IPS-18c (cell line): ENCODE measurements around the gene CSNK2B.

Experiments
- H3K4me3 ChIP-seq: 2 replicates; pipeline ENCODE4 v1.7.0; 2013; ENCODE audit warnings: low read depth, mild to moderate bottlenecking, low read length, moderate library complexity; ENCODE audit not compliant: insufficient read depth
- H3K9me3 ChIP-seq: one replicate; pipeline ENCODE4 v1.6.1; 2013; ENCODE audit warnings: mild to moderate bottlenecking, low read length, moderate library complexity; ENCODE audit not compliant: control insufficient read depth, insufficient read depth

The CSNK2B gene

DNA sequence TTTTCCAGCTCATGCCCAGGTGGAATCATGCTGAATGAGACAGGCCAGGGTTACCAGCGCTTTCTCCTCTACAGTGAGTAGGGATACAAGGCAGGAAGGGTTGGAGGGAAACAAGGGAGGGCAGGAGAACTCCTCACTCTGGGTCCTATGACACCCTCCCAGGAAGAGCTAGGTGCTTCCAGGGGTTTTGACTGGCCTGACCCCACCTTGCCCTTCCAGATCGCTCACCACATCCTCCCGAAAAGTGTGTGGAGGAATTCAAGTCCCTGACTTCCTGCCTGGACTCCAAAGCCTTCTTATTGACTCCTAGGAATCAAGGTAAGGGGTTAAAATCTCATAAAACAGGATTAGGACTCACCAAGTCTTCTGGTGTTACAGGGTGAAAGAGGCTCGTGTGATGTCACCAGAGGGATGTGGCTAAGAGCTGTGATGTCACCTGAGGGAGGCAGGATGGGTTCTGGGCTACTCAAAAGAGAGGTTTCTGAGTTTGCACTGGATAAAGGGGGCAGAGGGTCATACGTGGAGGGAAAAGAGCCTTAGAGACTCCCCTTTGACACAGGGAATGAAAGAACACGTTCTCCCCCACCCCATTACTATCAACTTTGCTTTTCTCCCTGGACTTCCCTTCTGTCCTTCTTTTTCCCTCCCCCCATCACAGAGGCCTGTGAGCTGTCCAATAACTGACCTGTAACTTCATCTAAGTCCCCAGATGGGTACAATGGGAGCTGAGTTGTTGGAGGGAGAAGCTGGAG, 8.3 kb upstream of the CSNK2B start:
- Histone ChIP-seq H3K9me3 (no peaks in the 10 kb centered on the region), H3K4me3 (no peak overlapping the region)

DNA sequence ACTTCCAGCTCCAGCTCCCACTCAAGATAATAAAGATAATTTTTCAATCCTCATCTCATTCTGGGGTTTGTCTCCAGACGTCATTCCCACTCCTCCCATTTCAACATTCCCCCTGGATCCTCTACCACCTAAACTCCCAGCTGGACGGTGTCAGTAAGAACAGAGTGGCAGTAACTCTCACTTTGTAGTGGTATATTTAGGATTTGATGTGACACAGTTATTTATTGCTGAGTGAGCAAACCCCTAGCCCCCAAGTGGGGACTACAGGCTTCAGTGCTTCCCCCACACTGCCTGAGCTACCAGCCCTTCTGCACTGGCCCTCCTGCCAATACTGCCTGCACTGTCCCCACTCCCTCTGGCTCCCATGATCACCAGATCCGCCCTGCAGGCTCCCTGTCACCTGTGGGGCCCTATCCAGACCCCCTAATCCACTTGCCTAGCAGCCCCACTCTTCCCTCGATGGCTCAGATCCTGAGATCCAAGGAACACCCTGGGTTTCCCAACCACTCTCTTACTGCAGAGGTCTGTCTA, 7.7 kb upstream of the CSNK2B start:
- no peak overlapping the region for H3K4me3 ChIP-seq
- no peaks in the 10 kb centered on the region for H3K9me3 ChIP-seq

DNA sequence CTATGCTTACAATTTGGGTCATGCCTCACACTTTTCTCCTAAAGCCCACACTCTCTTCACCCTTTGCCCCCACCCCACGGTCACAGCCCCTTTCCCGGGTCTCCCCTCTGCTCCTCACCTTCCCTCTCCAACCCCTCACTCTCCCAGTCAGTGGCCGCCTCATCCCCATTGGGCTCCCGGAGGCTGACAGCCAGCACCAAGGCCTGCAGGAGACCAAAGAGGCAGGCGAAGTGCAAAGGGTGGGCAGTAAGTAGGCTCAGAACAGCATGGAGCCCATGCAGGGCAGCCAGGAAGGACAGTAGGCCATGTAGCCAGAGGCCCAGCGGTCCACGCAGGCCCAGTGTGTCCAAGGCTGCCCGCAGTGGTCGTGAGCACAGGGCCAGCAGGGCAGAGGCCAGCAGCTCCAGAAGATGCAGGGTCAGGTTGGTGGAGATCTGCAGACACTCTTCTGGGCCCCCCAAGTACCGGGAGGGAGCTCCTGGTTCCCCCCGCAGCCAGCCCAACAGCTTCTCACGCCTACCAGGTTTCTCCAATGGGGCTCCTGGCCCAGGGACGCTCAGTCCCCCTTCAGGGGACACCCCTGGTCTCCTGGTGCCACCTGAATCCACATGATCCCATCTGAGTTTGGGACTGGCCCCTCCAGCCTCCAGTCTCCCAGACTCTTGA, 6.8 kb upstream of the CSNK2B start:
- H3K4me3 ChIP-seq, result peak overlapping the region; percentile 88; the same call in 1 of the 2 replicates

DNA sequence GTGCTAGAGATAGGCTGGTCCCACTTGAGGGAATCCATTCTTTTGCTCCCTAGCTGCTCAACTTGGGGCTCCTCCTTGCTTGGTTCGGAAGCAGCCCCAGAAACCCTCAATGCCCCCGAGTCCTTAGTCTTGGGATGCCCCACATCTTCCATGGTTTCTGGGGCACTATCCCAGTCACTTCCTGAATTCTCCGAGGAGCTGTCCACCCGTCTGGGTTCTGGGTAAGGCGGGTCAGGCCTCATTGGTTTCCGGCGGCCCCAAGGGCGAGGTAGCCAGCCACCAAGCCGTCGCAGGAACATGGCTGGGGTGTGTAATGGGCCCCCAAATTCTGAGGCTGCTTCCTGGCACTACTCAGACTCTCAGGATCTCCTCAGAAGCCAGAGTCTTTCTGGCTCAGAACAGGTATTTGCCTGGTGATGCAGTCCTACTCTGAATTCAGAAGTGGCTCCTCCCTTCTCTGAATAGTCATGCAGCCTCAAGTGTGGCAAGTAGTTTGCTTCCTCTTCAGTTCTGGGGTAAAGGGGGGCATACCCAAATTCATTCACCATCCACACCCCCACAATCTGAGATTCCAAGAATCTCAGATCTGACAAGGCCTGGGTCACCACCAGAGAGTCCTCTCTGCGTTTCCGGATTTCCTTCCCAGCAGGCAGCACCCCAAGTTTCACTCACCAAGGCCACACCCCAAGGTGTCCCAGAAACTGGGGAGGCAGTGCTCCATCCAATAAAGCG, 6.1 kb upstream of the CSNK2B start:
- peak overlapping the region; percentile 88 for H3K4me3 ChIP-seq
- H3K9me3 ChIP-seq, result no peaks in the 10 kb centered on the region

More for the DNA sequence above, 6.8 kb upstream of the CSNK2B start:
- no peaks in the 10 kb centered on the region for H3K9me3 ChIP-seq

DNA sequence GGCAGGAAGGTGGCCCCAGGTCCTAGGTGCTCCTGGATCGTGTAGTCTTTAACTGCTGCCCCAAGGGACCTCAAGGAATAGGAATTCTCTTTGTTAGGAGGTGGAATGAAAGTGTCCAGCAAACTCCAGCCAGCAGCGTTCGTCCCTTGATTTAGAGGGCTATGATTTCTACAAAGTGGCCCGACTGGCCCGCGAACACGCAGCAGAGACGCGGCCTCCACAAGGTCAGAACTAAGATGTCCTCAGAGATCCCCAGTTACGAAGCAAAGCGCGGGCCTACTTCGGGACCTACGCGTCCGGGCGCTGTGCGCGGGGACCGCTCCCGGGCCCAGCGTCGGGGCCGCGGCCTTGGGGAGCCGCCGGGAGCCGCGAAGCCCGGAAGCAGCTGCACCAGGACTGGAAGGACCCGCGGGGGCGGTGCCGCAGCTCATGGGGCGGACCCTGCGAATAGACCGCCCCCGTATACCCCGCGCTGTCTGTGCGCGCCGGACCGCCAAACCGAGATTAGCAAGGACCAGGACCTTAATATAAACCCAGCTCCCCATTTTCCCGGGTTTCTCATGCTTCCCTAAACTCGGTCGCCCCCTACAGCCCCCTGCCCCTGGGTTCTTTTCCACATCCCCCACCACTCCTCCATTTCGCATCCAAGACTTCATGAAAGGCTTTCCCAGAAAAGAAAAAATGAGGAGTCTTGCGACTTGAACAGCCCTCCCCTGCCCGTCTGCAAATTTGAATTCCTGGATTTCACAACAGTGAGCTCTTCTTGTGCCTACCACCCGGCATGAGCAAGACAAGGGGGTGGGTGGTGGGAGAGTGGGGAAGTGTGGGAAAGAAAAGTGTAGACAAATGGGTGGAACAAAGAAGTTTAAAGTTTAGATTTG, 5.3 kb upstream of the CSNK2B start, which contains the start of gene C6orf47:
Gene C6orf47 (minus strand): TSS at position 398 of the 881 bp plus-strand sequence. CDS start 831 bp downstream, outside the sequence.
- H3K4me3 ChIP-seq, result peak within 1 kb of the TSS; percentile 88
- H3K9me3 ChIP-seq, result no peaks in the 10 kb centered on the region

DNA sequence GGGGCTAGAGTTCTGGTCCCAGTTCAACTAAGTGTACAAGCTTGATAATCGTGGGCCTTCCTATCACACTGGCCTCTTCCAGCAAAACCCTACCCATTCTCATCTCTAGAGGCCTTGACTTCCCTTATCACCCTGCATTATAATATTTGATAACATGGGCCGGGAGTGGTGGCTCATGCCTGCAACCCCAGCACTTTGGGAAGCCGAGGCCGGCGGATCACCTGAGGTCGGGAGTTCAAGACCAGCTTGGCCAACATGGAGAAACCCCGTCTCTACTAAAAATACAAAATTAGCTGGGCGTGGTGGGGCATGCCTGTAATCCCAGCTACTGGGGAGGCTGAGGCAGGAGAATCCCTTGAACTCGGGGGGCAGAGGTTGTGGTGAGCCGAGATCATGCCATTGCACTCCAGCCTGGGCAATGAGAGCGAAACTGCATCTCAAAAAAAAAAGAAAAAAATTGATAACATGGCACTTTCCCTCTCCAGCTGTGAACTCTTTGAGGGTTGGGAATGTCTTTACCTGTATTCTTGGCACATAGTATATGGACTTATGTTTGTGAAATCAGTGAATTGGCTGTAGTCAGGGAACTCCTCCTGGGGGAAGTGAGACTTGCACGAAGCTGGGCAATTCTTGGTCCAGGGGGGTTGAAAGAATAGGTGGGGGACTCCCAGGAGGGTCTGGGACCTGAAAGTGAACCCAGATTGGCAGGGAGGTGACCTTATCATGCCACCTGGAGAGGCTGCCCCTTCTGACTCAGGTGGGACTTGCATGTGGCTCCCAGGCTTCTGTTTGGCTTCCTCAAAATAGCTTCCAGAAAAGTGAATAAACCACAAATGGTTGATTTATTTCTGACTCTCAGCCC, 4.4 kb upstream of the CSNK2B start:
- Histone ChIP-seq H3K4me3 (peak overlapping the region; percentile 88), H3K9me3 (no peaks in the 10 kb centered on the region)

DNA sequence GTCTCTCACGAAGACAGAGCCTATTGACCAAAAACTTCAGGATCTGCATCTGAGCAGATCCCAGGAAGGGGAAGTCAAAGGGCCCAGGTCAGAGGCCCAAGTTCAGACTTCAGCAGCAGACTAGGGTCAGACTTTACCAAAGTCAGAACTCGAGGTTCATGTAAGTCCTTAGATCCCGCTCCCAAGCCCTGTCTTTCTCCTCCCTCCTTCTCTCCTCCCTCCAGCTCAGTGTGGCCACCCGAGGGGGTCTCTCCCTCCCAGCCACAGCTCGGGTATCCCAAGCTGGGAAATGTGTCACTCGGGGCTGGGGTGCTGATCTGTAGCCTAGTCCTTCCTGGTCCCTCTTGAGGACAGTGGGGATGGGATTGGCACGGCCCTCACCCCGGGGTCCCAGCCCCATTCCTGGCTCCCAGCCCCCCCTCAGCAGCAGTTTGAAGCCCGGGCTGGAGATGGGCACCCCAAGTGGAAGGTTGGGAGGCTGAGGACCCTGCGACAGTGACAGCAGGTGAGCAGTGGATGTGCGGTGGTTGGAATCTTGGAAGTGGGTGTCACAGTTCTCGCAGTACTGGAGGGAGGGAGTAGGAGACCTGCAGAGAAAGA, 3.7 kb upstream of the CSNK2B start:
- no peak overlapping the region for H3K4me3 ChIP-seq
- no peaks in the 10 kb centered on the region for H3K9me3 ChIP-seq

DNA sequence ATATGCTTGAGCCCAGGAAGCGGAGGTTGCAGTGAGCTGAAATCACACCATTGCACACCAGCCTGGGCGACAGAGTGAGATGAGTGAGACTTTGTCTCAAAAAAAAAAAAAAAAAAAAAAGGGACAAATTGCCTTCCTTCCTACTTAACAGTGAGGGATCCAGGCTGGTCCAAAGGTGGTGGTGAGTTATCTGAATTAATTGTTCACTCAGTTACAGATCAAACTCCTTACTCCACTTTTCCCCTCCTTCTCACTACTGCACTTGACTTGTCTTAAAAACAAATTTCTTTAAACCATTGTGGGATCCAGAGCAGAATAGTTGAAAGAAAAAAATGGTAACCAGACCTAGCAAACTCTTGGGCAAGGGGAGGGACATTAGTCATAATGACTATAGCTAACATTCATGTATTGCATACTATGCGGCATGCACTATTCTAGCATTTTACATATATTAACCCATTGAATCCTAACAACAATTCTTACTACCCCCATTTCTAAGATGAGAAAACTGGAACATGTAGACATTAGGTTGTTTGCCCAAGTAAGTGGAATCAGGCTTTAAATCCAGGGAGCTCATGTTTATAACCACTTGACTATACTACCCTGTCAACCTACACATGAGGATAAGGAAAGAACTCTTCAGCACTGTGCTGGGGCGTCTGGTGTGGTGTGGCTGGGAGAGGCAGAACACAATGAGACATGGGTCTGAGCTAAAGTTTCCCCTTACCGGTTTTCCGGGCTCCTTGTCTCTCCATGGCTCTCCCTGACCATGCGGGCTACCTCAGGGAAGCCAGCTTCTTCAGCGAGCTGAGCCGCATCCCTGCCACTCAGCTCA, 2.5 kb upstream of the CSNK2B start:
- no peaks in the 10 kb centered on the region for H3K9me3 ChIP-seq
- H3K4me3 ChIP-seq, result peak overlapping the region; percentile 95; the same call in 1 of the 2 replicates

DNA sequence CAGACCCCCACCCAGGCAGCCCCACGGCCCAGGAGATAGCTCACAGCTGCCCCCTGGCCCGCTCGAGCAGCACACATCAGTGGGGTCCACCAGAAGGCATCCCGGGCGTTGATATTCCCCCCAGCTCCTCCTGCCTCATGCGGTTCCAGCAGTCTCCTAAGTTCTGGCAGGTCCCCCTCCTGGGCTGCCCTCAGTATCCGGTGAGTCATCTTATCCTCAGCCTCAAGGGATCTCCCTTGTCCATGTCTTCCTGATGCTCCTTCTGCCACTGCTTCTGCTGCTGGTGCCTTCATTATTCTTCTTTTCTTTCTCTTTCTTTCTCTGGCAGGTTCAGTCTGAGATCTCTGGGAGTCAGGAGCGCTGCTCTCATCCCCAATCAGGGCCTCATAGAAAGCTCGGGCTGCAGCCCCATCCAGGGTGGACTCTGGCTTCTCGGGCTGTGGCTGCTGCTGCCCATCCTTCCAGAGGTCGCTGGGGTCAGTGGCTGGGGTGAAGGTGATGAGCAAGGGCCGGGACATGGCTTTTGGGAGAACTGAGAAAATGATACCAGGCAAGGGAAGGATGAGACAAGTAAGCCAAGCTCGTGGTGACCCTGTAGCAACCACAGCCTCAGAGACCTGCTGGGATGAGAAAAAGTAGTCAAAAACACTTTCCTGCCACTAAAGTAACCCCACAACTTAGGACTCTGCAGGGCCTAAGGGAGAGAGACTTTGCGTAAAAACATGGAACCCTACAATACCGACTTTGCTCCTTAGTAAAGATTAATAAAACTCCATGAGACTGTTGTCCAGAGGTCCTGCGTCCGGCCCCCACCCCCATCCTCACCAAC, 1.7 kb upstream of the CSNK2B start:
- Histone ChIP-seq H3K4me3 (peak overlapping the region; percentile 95), H3K9me3 (no peaks in the 10 kb centered on the region)

DNA sequence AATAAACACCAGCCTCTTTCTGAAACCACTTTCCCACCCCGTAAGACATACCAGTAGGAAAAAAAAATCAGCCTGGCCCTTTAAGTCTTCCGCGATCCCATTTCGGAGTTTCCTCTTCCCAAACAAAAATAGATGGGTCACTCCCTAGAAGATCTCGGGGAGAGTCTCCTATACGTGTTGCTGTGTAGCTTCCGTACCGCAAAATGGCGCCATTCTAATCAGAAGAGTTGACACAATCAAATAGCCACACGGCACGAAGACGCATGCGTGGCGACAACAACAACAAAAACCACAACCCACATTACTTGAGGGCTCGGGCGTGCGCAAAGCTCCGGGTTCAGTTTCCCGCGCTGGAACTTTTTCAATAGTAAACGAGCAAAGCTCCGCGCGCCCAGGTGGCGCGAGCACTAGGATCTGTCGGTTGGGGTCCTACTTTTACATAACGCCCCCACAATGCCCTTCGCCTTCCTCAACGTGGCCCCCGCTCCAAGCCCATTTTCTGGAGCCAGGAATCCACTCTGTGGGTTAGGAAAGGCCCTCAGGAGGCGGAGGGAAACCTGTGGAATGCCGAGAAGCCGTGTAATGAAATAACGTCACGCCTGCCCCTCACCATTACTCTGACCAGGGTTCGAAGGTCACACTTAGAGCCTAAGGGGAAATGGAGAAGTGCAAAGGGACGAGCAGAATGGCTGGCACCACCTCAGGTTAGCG, 935 bp upstream of the CSNK2B start, which contains the start of gene GPANK1:
Gene GPANK1 (minus strand): TSS at position 208 of the 711 bp plus-strand sequence. CDS start 519 bp downstream, outside the sequence.
- Histone ChIP-seq H3K9me3 (no peaks in the 10 kb centered on the region), H3K4me3 (peak within 1 kb of the TSS; percentile 95)

DNA sequence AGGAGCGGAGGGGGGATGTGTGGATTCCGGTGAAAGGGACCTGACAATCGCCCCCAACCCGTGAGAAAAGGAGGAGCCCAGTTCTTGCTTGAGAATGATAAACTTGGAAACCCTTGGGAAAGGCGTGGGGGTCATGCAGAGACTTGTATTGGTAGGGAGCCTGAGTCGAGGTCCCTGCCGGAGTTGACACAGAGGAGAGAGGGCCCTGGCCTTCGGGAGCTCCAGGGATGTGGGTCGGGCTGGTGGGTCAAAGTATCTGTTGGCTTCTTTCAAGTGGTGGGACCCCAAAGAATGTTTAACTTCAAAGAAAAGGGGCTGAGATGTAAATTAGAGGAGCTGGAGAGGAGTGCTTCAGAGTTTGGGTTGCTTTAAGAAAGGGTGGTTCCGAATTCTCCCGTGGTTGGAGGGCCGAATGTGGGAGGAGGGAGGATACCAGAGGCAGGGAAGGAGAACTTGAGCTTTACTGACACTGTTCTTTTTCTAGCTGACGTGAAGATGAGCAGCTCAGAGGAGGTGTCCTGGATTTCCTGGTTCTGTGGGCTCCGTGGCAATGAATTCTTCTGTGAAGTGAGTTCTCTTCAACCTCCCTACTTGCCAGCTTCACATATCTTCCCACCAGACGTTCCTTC, 571 bp downstream of the CSNK2B start:
- Histone ChIP-seq H3K4me3 (peak overlapping the region; percentile 89), H3K9me3 (no peaks in the 10 kb centered on the region)

DNA sequence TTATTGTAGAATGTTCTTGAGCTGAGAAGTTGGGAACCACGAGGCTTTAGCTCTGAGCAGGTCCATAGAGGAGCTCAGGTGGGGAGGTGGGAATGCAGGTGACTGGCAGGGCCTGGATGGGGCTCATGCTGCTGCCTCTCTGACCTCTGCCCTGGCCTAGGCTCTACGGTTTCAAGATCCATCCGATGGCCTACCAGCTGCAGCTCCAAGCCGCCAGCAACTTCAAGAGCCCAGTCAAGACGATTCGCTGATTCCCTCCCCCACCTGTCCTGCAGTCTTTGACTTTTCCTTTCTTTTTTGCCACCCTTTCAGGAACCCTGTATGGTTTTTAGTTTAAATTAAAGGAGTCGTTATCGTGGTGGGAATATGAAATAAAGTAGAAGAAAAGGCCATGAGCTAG, 3.8 kb downstream of the CSNK2B start, which contains the start of gene LY6G5B:
Gene LY6G5B (plus strand): TSS at position 301 of the 400 bp plus-strand sequence. CDS start 975 bp downstream, outside the sequence.
- no peak within 1 kb of the TSS for H3K4me3 ChIP-seq
- H3K9me3 ChIP-seq, result peaks cover 2% of the 10 kb centered on the region

DNA sequence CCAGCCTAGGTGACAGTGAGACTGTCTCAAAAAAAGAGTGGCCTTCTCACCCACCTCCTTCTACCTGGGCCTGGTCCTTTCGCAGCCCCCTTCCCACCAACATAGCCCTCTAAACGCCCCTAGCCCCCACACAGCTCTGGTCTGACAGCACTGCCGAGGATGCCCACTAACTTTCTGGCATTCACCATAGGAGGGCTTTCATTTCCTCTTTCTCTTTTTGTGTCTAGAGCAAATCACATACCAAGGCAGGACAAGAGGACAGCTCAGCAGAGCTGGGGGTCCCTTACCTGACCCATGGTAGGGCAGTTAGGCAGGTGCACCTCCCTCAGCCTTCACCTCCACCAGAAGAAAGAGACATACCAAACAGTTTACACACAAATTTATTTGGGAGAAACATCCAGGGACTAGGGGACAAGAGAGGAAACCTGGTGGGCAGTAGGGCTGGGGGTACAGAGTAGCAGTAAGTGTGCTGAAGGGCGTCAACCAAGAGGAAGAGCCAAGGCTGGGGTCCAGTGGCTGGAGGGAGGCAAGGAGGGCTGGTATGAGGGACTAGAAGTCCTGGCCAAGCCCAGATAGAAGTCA, 10.5 kb downstream of the CSNK2B start:
- peaks cover 6% of the 10 kb centered on the region for H3K9me3 ChIP-seq
- H3K4me3 ChIP-seq, result no peak overlapping the region
